NB4 (cell line): ENCODE measurements around the gene RAB27B.

ENCODE experiments used
- MYC ChIP-seq: IDR thresholded peaks from 2 replicates; pipeline ENCODE4 v1.6.1; 2011; ENCODE audit warnings: low read depth, low read length
- POLR2A ChIP-seq: IDR thresholded peaks from 2 replicates; pipeline ENCODE4 v1.6.1; 2011; ENCODE audit warnings: mild to moderate bottlenecking; ENCODE audit not compliant: insufficient read length; ENCODE audit errors: extremely low read depth
- TF ChIP-seq, protein P1 (sequence below): IDR thresholded peaks from one replicate; pipeline ENCODE4 v1.5.1; 2012; ENCODE audit warnings: low read depth, low read length

GRCh38 chr18:54878159-54878622 is 49.9 kb downstream of the RAB27B start:
- TF ChIP-seq, protein P1, sequence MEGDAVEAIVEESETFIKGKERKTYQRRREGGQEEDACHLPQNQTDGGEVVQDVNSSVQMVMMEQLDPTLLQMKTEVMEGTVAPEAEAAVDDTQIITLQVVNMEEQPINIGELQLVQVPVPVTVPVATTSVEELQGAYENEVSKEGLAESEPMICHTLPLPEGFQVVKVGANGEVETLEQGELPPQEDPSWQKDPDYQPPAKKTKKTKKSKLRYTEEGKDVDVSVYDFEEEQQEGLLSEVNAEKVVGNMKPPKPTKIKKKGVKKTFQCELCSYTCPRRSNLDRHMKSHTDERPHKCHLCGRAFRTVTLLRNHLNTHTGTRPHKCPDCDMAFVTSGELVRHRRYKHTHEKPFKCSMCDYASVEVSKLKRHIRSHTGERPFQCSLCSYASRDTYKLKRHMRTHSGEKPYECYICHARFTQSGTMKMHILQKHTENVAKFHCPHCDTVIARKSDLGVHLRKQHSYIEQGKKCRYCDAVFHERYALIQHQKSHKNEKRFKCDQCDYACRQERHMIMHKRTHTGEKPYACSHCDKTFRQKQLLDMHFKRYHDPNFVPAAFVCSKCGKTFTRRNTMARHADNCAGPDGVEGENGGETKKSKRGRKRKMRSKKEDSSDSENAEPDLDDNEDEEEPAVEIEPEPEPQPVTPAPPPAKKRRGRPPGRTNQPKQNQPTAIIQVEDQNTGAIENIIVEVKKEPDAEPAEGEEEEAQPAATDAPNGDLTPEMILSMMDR: no peak
- no peak for TF ChIP-seq POLR2A
- no peak for TF ChIP-seq MYC
